ENCODE data around the gene SLC41A3. TPM values are rescaled to one million over a fixed set of nuclear protein-coding genes. Genes with fewer than 3 reads are reported as not detected.

SLC41A3 gene
- total and polyA plus RNA-seq, 7 donors, result 5.1 to 59.5 (median 28.9) TPM

GRCh38 chr3:126119976-126120375 is 36.1 kb upstream of the SLC41A3 start:
- no peak for DNase-seq
- TF ChIP-seq, protein P1, sequence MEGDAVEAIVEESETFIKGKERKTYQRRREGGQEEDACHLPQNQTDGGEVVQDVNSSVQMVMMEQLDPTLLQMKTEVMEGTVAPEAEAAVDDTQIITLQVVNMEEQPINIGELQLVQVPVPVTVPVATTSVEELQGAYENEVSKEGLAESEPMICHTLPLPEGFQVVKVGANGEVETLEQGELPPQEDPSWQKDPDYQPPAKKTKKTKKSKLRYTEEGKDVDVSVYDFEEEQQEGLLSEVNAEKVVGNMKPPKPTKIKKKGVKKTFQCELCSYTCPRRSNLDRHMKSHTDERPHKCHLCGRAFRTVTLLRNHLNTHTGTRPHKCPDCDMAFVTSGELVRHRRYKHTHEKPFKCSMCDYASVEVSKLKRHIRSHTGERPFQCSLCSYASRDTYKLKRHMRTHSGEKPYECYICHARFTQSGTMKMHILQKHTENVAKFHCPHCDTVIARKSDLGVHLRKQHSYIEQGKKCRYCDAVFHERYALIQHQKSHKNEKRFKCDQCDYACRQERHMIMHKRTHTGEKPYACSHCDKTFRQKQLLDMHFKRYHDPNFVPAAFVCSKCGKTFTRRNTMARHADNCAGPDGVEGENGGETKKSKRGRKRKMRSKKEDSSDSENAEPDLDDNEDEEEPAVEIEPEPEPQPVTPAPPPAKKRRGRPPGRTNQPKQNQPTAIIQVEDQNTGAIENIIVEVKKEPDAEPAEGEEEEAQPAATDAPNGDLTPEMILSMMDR (IDR thresholded peaks at IDR 0.05), result no peak
- Histone ChIP-seq H3K36me3 (no peaks in the 10 kb centered on the region), H3K9me3 (no peaks in the 10 kb centered on the region), H3K4me3 (no peak overlapping the region), H3K27me3 (no peaks in the 10 kb centered on the region), H3K4me1 (no peaks in the 10 kb centered on the region), H3K27ac (no peak overlapping the region)
- intact Hi-C loops (cut with DNase I), result no loop called here
- 95 to 96% methylated on average over 8 of the region's 8 CpGs for WGBS, 2 donors

GRCh38 chr3:126119008-126119675 is 35.2 kb upstream of the SLC41A3 start:
- intact Hi-C loops (cut with DNase I), result no loop called here
- H3K27me3 ChIP-seq, result no peaks in the 10 kb centered on the region
- TF ChIP-seq POLR2AphosphoS5 (IDR thresholded peaks at IDR 0.05), result no peak
- TF ChIP-seq EP300 (IDR thresholded peaks at IDR 0.05), result no peak
- no peaks in the 10 kb centered on the region for H3K9me3 ChIP-seq
- peak; percentile 50 for DNase-seq
- H3K4me1 ChIP-seq, result no peaks in the 10 kb centered on the region
- H3K27ac ChIP-seq, result no peak overlapping the region
- WGBS, 2 donors, result 66 to 80% methylated on average over 7 of the region's 7 CpGs
- H3K36me3 ChIP-seq, result no peaks in the 10 kb centered on the region
- H3K4me3 ChIP-seq, result no peak overlapping the region

- Histone ChIP-seq H3K27me3 (no peaks in the 10 kb centered on the region), H3K9me3 (no peaks in the 10 kb centered on the region), H3K4me1 (no peaks in the 10 kb centered on the region), H3K36me3 (no peaks in the 10 kb centered on the region), H3K27ac (no peak overlapping the region), H3K4me3 (no peak overlapping the region)
- TF ChIP-seq POLR2AphosphoS5 (IDR thresholded peaks at IDR 0.05) (no peak), POLR2A (IDR thresholded peaks at IDR 0.05) (no peak), EP300 (IDR thresholded peaks at IDR 0.05) (no peak)
- TF ChIP-seq, protein P1 (IDR thresholded peaks at IDR 0.05), result no peak
- intact Hi-C loops (cut with DNase I), result no loop called here
- peak; percentile 38 for DNase-seq
- WGBS, 2 donors, result 84 to 87% methylated on average over 11 of the region's 11 CpGs
These were observed 34.7 kb upstream of the SLC41A3 start for GRCh38 chr3:126118591-126118990.

DNA sequence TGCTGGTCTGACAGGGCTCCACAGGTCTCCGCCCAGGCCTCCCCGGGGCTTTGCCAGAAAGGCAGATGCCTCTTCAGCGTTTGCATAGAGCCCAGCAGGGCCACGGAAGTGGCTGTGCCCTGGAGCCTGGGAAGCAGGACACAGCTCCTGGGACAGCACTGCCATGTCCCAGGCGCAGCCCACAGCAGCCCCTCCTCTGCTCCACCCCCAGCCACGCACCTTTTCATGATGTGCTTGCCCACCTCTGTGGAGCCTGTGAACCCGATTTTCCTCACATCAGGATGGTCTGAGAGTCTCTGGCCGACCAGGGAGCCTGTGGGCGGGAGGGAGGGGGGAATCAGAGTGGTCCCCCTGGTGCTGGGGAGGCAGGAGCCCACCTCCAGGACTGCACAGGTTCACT is 33.9 kb upstream of the SLC41A3 start:
- H3K4me3 ChIP-seq, result no peak overlapping the region
- H3K36me3 ChIP-seq, result no peaks in the 10 kb centered on the region
- no peaks in the 10 kb centered on the region for H3K4me1 ChIP-seq
- H3K9me3 ChIP-seq, result no peaks in the 10 kb centered on the region
- no peak overlapping the region for H3K27ac ChIP-seq
- H3K27me3 ChIP-seq, result no peaks in the 10 kb centered on the region
- WGBS, 2 donors, result 76 to 85% methylated on average over 9 of the region's 9 CpGs
- TF ChIP-seq POLR2AphosphoS5 (IDR thresholded peaks at IDR 0.05) (no peak), POLR2A (IDR thresholded peaks at IDR 0.05) (no peak), EP300 (IDR thresholded peaks at IDR 0.05) (no peak)
- TF ChIP-seq, protein P1 (IDR thresholded peaks at IDR 0.05), result no peak
- DNase-seq, result peak; percentile 59
- intact Hi-C loops (cut with DNase I), result no loop called here

- 95% methylated on average over 3 of the region's 3 CpGs for WGBS, 2 donors
These were observed 33.3 kb upstream of the SLC41A3 start for GRCh38 chr3:126117212-126117611.

More at GRCh38 chr3:126117212-126117611, 33.3 kb upstream of the SLC41A3 start:
- Histone ChIP-seq H3K27me3 (no peaks in the 10 kb centered on the region), H3K36me3 (no peaks in the 10 kb centered on the region), H3K9me3 (no peaks in the 10 kb centered on the region), H3K27ac (no peak overlapping the region), H3K4me1 (no peaks in the 10 kb centered on the region), H3K4me3 (no peak overlapping the region)
- DNase-seq, result no peak
- intact Hi-C loops (cut with DNase I), result no loop called here
- TF ChIP-seq EP300 (IDR thresholded peaks at IDR 0.05), result no peak
- no peak for TF ChIP-seq POLR2AphosphoS5 (IDR thresholded peaks at IDR 0.05)
- TF ChIP-seq POLR2A (IDR thresholded peaks at IDR 0.05), result no peak
- TF ChIP-seq, protein P1 (IDR thresholded peaks at IDR 0.05), result no peak
